ENCODE results near the gene PODN. TPM values are rescaled to one million over a fixed set of nuclear protein-coding genes. Genes with fewer than 3 reads are reported as not detected.

Gene PODN
- total RNA-seq, 1 donor from 2014 or later, result 245 TPM

GRCh38 chr1:53050310-53050709, 11.7 kb upstream of the PODN start:
- H3K4me3 ChIP-seq, result no peak overlapping the region
- intact Hi-C loops (cut with DNase I), result no loop called here
- no peak for TF ChIP-seq CTCF (IDR thresholded peaks at IDR 0.05)
- peak overlapping the region in 1 of 2 donors; percentile 63 for H3K27ac ChIP-seq
- no peaks in the 10 kb centered on the region for H3K27me3 ChIP-seq
- H3K36me3 ChIP-seq, result peaks cover 6 to 30% of the 10 kb centered on the region in 2 donors
- no peaks in the 10 kb centered on the region for H3K9me3 ChIP-seq
- H3K4me1 ChIP-seq, result peaks cover 0 to 9% of the 10 kb centered on the region in 2 donors
- no peak for DNase-seq (ENCODE audit: low spot score in 2 of 2)

- no peak for DNase-seq (ENCODE audit: low spot score in 2 of 2)
- intact Hi-C loops (cut with DNase I), result no loop called here
- Histone ChIP-seq H3K27me3 (no peaks in the 10 kb centered on the region), H3K9me3 (no peaks in the 10 kb centered on the region), H3K4me3 (no peak overlapping the region), H3K36me3 (peaks cover 6 to 30% of the 10 kb centered on the region in 2 donors), H3K4me1 (peaks cover 0 to 9% of the 10 kb centered on the region in 2 donors), H3K27ac (no peak overlapping the region)
- TF ChIP-seq CTCF (IDR thresholded peaks at IDR 0.05), result no peak
Observed at GRCh38 chr1:53051676-53052075, 10.3 kb upstream of the PODN start.

GRCh38 chr1:53057127-53057526, 4.9 kb upstream of the PODN start:
- no peak for TF ChIP-seq CTCF (IDR thresholded peaks at IDR 0.05)
- no peak overlapping the region for H3K27ac ChIP-seq
- no peak for DNase-seq (ENCODE audit: low spot score in 2 of 2)
- H3K4me1 ChIP-seq, result peaks cover 0 to 3% of the 10 kb centered on the region in 2 donors
- no peaks in the 10 kb centered on the region for H3K27me3 ChIP-seq
- H3K4me3 ChIP-seq, result no peak overlapping the region
- intact Hi-C loops (cut with DNase I), result no loop called here
- H3K9me3 ChIP-seq, result no peaks in the 10 kb centered on the region
- H3K36me3 ChIP-seq, result peaks cover 0 to 16% of the 10 kb centered on the region in 2 donors

- Histone ChIP-seq H3K36me3 (no peaks in the 10 kb centered on the region), H3K27me3 (no peaks in the 10 kb centered on the region), H3K27ac (peak overlapping the region; percentile 12 to 51), H3K4me3 (no peak overlapping the region), H3K4me1 (peaks cover 5 to 11% of the 10 kb centered on the region in 2 donors), H3K9me3 (no peaks in the 10 kb centered on the region)
- intact Hi-C loops (cut with DNase I), result no loop called here
- DNase-seq (ENCODE audit: low spot score in 2 of 2), result no peak
- TF ChIP-seq CTCF (IDR thresholded peaks at IDR 0.05), result no peak
Observed at GRCh38 chr1:53060579-53060978, 1.4 kb upstream of the PODN start.

GRCh38 chr1:53061123-53061858, 722 bp upstream of the PODN start:
- intact Hi-C loops (cut with DNase I), result no loop called here
- no peaks in the 10 kb centered on the region for H3K9me3 ChIP-seq
- H3K36me3 ChIP-seq, result no peaks in the 10 kb centered on the region
- H3K4me1 ChIP-seq, result peaks cover 5 to 11% of the 10 kb centered on the region in 2 donors
- no peak for TF ChIP-seq CTCF (IDR thresholded peaks at IDR 0.05)
- peak overlapping the region; percentile 63 to 93 for H3K4me3 ChIP-seq
- H3K27me3 ChIP-seq, result no peaks in the 10 kb centered on the region
- H3K27ac ChIP-seq, result peak overlapping the region; percentile 51 to 55
- no peak for DNase-seq (ENCODE audit: low spot score in 2 of 2)

Data from ascending aorta (tissue), 2 donors.